ENCODE data around the gene SIGLEC12.
A peak's percentile ranks its signal among the peaks of the same experiment; 100 is the strongest.
"Not testable (repeated sequence)": the region's sequence is repeated elsewhere in the genome, so short reads cannot be mapped to it uniquely, and the experiment has no call there.

SIGLEC12 gene

GRCh38 chr19:51521781-51522180, 20.2 kb upstream of the SIGLEC12 start:
- no peak for DNase-seq (ENCODE audit: low spot score)

GRCh38 chr19:51521357-51521756, 19.8 kb upstream of the SIGLEC12 start:
- no peak for DNase-seq (ENCODE audit: low spot score)

- DNase-seq (ENCODE audit: low spot score): no peak
Measured at GRCh38 chr19:51520728-51521127, 19.1 kb upstream of the SIGLEC12 start.

- DNase-seq (ENCODE audit: low spot score): peak; percentile 57
Measured at GRCh38 chr19:51514866-51515481, 13.4 kb upstream of the SIGLEC12 start.

- no peak for DNase-seq (ENCODE audit: low spot score)
Measured at GRCh38 chr19:51513968-51514367, 12.4 kb upstream of the SIGLEC12 start.

- peak; percentile 13 for DNase-seq (ENCODE audit: low spot score)
Measured at GRCh38 chr19:51511353-51511752, 9.8 kb upstream of the SIGLEC12 start.

GRCh38 chr19:51509823-51510660, 8.4 kb upstream of the SIGLEC12 start:
- no peak for DNase-seq (ENCODE audit: low spot score)

- DNase-seq (ENCODE audit: low spot score): no peak
Measured at GRCh38 chr19:51508059-51508733, 6.6 kb upstream of the SIGLEC12 start.

- DNase-seq (ENCODE audit: low spot score): no peak
Measured at GRCh38 chr19:51507640-51508058, 6.0 kb upstream of the SIGLEC12 start.

- no peak for DNase-seq (ENCODE audit: low spot score)
Measured at GRCh38 chr19:51507192-51507591, 5.6 kb upstream of the SIGLEC12 start.

- DNase-seq (ENCODE audit: low spot score): no peak
Measured at GRCh38 chr19:51505904-51506303, 4.3 kb upstream of the SIGLEC12 start.

GRCh38 chr19:51503896-51504295, 2.3 kb upstream of the SIGLEC12 start:
- no peak for DNase-seq (ENCODE audit: low spot score)

- no peak for DNase-seq (ENCODE audit: low spot score)
Measured at GRCh38 chr19:51503286-51503817, 1.8 kb upstream of the SIGLEC12 start.

- DNase-seq (ENCODE audit: low spot score): not testable (repeated sequence)
Measured at GRCh38 chr19:51500931-51501330, 669 bp downstream of the SIGLEC12 start.

GRCh38 chr19:51497666-51498065, 3.9 kb downstream of the SIGLEC12 start:
- no peak for DNase-seq (ENCODE audit: low spot score)

GRCh38 chr19:51493776-51494175, 7.8 kb downstream of the SIGLEC12 start:
- DNase-seq (ENCODE audit: low spot score): no peak

- no peak for DNase-seq (ENCODE audit: low spot score)
Measured at GRCh38 chr19:51491586-51491985, 10.0 kb downstream of the SIGLEC12 start.

- DNase-seq (ENCODE audit: low spot score): no peak
Measured at GRCh38 chr19:51490676-51491075, 10.9 kb downstream of the SIGLEC12 start.

- DNase-seq (ENCODE audit: low spot score): no peak
Measured at GRCh38 chr19:51489113-51489512, 12.5 kb downstream of the SIGLEC12 start.

- DNase-seq (ENCODE audit: low spot score): no peak
Measured at GRCh38 chr19:51488491-51488890, 13.1 kb downstream of the SIGLEC12 start.

- no peak for DNase-seq (ENCODE audit: low spot score)
Measured at GRCh38 chr19:51485960-51486660, 15.5 kb downstream of the SIGLEC12 start.

- DNase-seq (ENCODE audit: low spot score): no peak
Measured at GRCh38 chr19:51480590-51480989, 21.0 kb downstream of the SIGLEC12 start.

All from germinal center (tissue), 1 donor.